Measurements from ENCODE around the gene ZNF592. TPM values are rescaled to one million over a fixed set of nuclear protein-coding genes. Genes with fewer than 3 reads are reported as not detected.

The ZNF592 gene
- polyA plus RNA-seq, 1 donor from 2014 or later: 3.9 TPM

DNA sequence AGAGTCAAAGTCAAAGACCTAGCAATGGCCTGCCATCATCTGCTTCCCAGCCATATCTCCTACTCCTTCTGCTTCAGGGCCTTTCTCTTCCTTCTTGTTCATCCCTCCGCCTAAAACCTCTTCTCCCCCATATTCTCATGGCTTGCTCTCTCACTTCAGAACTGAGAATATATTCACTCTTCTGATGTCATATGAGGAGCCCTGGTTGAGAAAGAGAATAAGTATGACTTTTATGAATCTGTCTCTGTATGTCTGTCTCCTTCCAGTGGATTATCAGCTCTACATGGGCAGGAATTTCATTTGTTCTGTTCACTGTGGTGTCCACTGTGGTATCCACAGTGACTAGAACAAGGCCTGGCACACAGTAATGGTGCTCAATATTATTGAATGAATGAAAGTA is 11.8 kb downstream of the ZNF592 start:
- Histone ChIP-seq H3K9ac (ENCODE audit: low read length) (no peak overlapping the region), H3K9me2 (ENCODE audit: insufficient read depth, low read length) (no peaks in the 10 kb centered on the region), H3K79me2 (replicated peaks; ENCODE audit: insufficient read depth, low read length) (peaks cover 50% of the 10 kb centered on the region), H3K27ac (ENCODE audit: low read length) (no peak overlapping the region), H4K20me1 (ENCODE audit: insufficient read depth) (no peaks in the 10 kb centered on the region), H2AFZ (ENCODE audit: low read depth, low read length) (no peak overlapping the region), H3K9me3 (ENCODE audit: low read length) (no peaks in the 10 kb centered on the region), H3K36me3 (ENCODE audit: insufficient read depth, low read length) (no peaks in the 10 kb centered on the region), H3K4me2 (ENCODE audit: low read length) (no peak overlapping the region), H3K4me3 (ENCODE audit: low read length) (no peak overlapping the region), H3F3A (ENCODE audit: insufficient read depth, low read length, poor library complexity, severe bottlenecking) (no peaks in the 10 kb centered on the region), H3K27me3 (ENCODE audit: insufficient read depth, low read depth, low read length) (no peaks in the 10 kb centered on the region)
- no peak for TF ChIP-seq RAD21 (conservative IDR thresholded peaks at IDR 0.05)

DNA sequence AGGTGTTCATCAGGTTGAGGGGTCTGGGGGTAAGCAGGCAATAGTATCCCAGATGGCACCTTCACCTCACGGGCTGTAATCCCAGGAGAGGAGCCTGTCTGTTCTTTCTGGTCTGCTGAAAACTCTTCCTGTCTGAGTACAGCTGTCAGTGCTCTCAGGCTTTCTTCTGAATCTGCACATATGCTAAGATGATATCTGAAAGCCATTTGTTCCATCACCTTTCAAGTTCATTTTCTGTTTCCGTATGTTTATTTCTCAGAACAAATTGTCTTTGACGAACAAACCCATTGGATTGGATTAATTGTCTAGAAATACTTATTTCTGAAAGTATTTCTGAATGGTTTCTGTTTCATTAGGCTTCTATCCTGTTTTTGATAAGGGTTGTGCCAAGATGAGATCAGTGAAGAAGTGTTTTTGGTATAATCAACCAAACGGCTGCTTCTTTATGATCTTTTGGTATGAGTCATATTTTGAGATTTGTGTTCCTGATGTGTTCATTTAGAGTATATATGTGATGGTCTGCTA is 13.3 kb downstream of the ZNF592 start:
- no peak for TF ChIP-seq TAF1 (IDR thresholded peaks at IDR 0.05; ENCODE audit: low read depth)
- TF ChIP-seq POLR2AphosphoS5 (IDR thresholded peaks at IDR 0.05): no peak
- no peak for TF ChIP-seq MXI1 (conservative IDR thresholded peaks at IDR 0.05; ENCODE audit: poor library complexity, severe bottlenecking)
- no peak for TF ChIP-seq EP300 (conservative IDR thresholded peaks at IDR 0.05; ENCODE audit: poor library complexity, severe bottlenecking)
- no peak for TF ChIP-seq CTCF (IDR thresholded peaks at IDR 0.05; ENCODE audit: poor library complexity, severe bottlenecking)
- no peak for TF ChIP-seq RAD21 (conservative IDR thresholded peaks at IDR 0.05)
- TF ChIP-seq, protein P1, sequence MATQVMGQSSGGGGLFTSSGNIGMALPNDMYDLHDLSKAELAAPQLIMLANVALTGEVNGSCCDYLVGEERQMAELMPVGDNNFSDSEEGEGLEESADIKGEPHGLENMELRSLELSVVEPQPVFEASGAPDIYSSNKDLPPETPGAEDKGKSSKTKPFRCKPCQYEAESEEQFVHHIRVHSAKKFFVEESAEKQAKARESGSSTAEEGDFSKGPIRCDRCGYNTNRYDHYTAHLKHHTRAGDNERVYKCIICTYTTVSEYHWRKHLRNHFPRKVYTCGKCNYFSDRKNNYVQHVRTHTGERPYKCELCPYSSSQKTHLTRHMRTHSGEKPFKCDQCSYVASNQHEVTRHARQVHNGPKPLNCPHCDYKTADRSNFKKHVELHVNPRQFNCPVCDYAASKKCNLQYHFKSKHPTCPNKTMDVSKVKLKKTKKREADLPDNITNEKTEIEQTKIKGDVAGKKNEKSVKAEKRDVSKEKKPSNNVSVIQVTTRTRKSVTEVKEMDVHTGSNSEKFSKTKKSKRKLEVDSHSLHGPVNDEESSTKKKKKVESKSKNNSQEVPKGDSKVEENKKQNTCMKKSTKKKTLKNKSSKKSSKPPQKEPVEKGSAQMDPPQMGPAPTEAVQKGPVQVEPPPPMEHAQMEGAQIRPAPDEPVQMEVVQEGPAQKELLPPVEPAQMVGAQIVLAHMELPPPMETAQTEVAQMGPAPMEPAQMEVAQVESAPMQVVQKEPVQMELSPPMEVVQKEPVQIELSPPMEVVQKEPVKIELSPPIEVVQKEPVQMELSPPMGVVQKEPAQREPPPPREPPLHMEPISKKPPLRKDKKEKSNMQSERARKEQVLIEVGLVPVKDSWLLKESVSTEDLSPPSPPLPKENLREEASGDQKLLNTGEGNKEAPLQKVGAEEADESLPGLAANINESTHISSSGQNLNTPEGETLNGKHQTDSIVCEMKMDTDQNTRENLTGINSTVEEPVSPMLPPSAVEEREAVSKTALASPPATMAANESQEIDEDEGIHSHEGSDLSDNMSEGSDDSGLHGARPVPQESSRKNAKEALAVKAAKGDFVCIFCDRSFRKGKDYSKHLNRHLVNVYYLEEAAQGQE (IDR thresholded peaks at IDR 0.05; ENCODE audit: borderline replicate concordance): no peak
- no peak for TF ChIP-seq EZH2 (IDR thresholded peaks at IDR 0.05; ENCODE audit: borderline replicate concordance, insufficient read depth, low read length, poor library complexity, severe bottlenecking)
- no peak for TF ChIP-seq SMC3 (conservative IDR thresholded peaks at IDR 0.05; ENCODE audit: poor library complexity)
- Histone ChIP-seq H3K9me3 (ENCODE audit: low read length) (no peaks in the 10 kb centered on the region), H2AFZ (ENCODE audit: low read depth, low read length) (no peak overlapping the region), H3K4me2 (ENCODE audit: low read length) (no peak overlapping the region), H3K27me3 (ENCODE audit: insufficient read depth, low read depth, low read length) (no peaks in the 10 kb centered on the region), H3K36me3 (ENCODE audit: insufficient read depth, low read length) (no peaks in the 10 kb centered on the region), H3K4me3 (ENCODE audit: low read length) (no peak overlapping the region), H3K9me2 (ENCODE audit: insufficient read depth, low read length) (no peaks in the 10 kb centered on the region), H3K27ac (ENCODE audit: low read length) (no peak overlapping the region), H4K20me1 (ENCODE audit: insufficient read depth) (no peaks in the 10 kb centered on the region), H3F3A (ENCODE audit: insufficient read depth, low read length, poor library complexity, severe bottlenecking) (no peaks in the 10 kb centered on the region), H3K79me2 (replicated peaks; ENCODE audit: insufficient read depth, low read length) (peaks cover 38% of the 10 kb centered on the region), H3K9ac (ENCODE audit: low read length) (no peak overlapping the region)
